GM19193 (cell line): ENCODE measurements around the gene SLC9A5.

ENCODE experiments used
- POLR2A ChIP-seq: IDR thresholded peaks from 4 replicates; pipeline ENCODE4 v1.6.1; 2011; ENCODE audit not compliant: insufficient read depth, insufficient read length; ENCODE audit errors: extremely low read depth

Gene SLC9A5

GRCh38 chr16:67229906-67230808, 18.6 kb upstream of the SLC9A5 start:
- peak; percentile 3 for TF ChIP-seq POLR2A

GRCh38 chr16:67230809-67231660, 17.7 kb upstream of the SLC9A5 start:
- no peak for TF ChIP-seq POLR2A

- TF ChIP-seq POLR2A: no peak
Measured at GRCh38 chr16:67233596-67233995, 15.2 kb upstream of the SLC9A5 start.

- no peak for TF ChIP-seq POLR2A
Measured at GRCh38 chr16:67234180-67234597, 14.6 kb upstream of the SLC9A5 start.

GRCh38 chr16:67235816-67236562, 12.8 kb upstream of the SLC9A5 start:
- no peak for TF ChIP-seq POLR2A

GRCh38 chr16:67236563-67237395, 12.0 kb upstream of the SLC9A5 start:
- TF ChIP-seq POLR2A: no peak

- no peak for TF ChIP-seq POLR2A
Measured at GRCh38 chr16:67237396-67238277, 11.1 kb upstream of the SLC9A5 start.

- no peak for TF ChIP-seq POLR2A
Measured at GRCh38 chr16:67238278-67238575, 10.6 kb upstream of the SLC9A5 start.

- no peak for TF ChIP-seq POLR2A
Measured at GRCh38 chr16:67238806-67239470, 9.8 kb upstream of the SLC9A5 start.

- TF ChIP-seq POLR2A: no peak
Measured at GRCh38 chr16:67240506-67240905, 8.3 kb upstream of the SLC9A5 start.

- TF ChIP-seq POLR2A: no peak
Measured at GRCh38 chr16:67241008-67241900, 7.5 kb upstream of the SLC9A5 start.
